ENCODE results near the gene PPA2. TPM values are rescaled to one million over a fixed set of nuclear protein-coding genes. Genes with fewer than 3 reads are reported as not detected.

PPA2 gene
- total RNA-seq, 1 experiment from 2014 or later = 86.6 TPM

- BruUV-seq (replicated peaks) = no TSS peak
- Mint-ChIP-seq H3K27ac (ENCODE audit: unreplicated experiment) (no peak overlapping the region), H3K4me3 (ENCODE audit: low read depth, unreplicated experiment) (no peak overlapping the region), H3K27me3 (ENCODE audit: unreplicated experiment) (no peaks in the 10 kb centered on the region), H3K4me1 (ENCODE audit: low read depth, unreplicated experiment) (no peaks in the 10 kb centered on the region), H3K9me3 (ENCODE audit: low read depth, unreplicated experiment) (no peaks in the 10 kb centered on the region), H3K36me3 (ENCODE audit: insufficient read depth, unreplicated experiment) (no peaks in the 10 kb centered on the region)
- TF ChIP-seq CTCF (IDR thresholded peaks at IDR 0.05; ENCODE audit: unreplicated experiment) = no peak
- no peak for DNase-seq
- CTCF ChIA-PET = no interaction called here
- intact Hi-C loops (cut with micrococcal nuclease; ENCODE audit: unreplicated experiment) = no loop called here
Observed at GRCh38 chr4:105348719-105349118, 125.1 kb downstream of the PPA2 start.

- H3K27ac Mint-ChIP-seq (ENCODE audit: unreplicated experiment) = no peak overlapping the region
- intact Hi-C loops (cut with micrococcal nuclease; ENCODE audit: unreplicated experiment) = no loop called here
- CTCF ChIA-PET = no interaction called here
- no peak for TF ChIP-seq CTCF (IDR thresholded peaks at IDR 0.05; ENCODE audit: unreplicated experiment)
- no peaks in the 10 kb centered on the region for H3K4me1 Mint-ChIP-seq (ENCODE audit: low read depth, unreplicated experiment)
- BruUV-seq (replicated peaks) = no TSS peak
- DNase-seq = no peak
- H3K9me3 Mint-ChIP-seq (ENCODE audit: low read depth, unreplicated experiment) = no peaks in the 10 kb centered on the region
- H3K36me3 Mint-ChIP-seq (ENCODE audit: insufficient read depth, unreplicated experiment) = no peaks in the 10 kb centered on the region
- no peaks in the 10 kb centered on the region for H3K27me3 Mint-ChIP-seq (ENCODE audit: unreplicated experiment)
- H3K4me3 Mint-ChIP-seq (ENCODE audit: low read depth, unreplicated experiment) = no peak overlapping the region
Observed at GRCh38 chr4:105346869-105347268, 127.0 kb downstream of the PPA2 start.

- TF ChIP-seq CTCF (IDR thresholded peaks at IDR 0.05; ENCODE audit: unreplicated experiment) = no peak
- Mint-ChIP-seq H3K9me3 (ENCODE audit: low read depth, unreplicated experiment) (no peaks in the 10 kb centered on the region), H3K27me3 (ENCODE audit: unreplicated experiment) (no peaks in the 10 kb centered on the region), H3K27ac (ENCODE audit: unreplicated experiment) (no peak overlapping the region), H3K4me3 (ENCODE audit: low read depth, unreplicated experiment) (no peak overlapping the region), H3K36me3 (ENCODE audit: insufficient read depth, unreplicated experiment) (no peaks in the 10 kb centered on the region), H3K4me1 (ENCODE audit: low read depth, unreplicated experiment) (no peaks in the 10 kb centered on the region)
- BruUV-seq (replicated peaks) = no TSS peak
- intact Hi-C loops (cut with micrococcal nuclease; ENCODE audit: unreplicated experiment) = no loop called here
- CTCF ChIA-PET = interaction anchor here (1.1 kb wide), 1 partner anchor 957 kb away, joined by 3 read pairs; no protein-coding TSS in a partner anchor
- DNase-seq = no peak
Observed at GRCh38 chr4:105345838-105346237, 128.0 kb downstream of the PPA2 start.

GRCh38 chr4:105345358-105345757 lies 128.5 kb downstream of the PPA2 start:
- intact Hi-C loops (cut with micrococcal nuclease; ENCODE audit: unreplicated experiment) = no loop called here
- no peaks in the 10 kb centered on the region for H3K36me3 Mint-ChIP-seq (ENCODE audit: insufficient read depth, unreplicated experiment)
- H3K9me3 Mint-ChIP-seq (ENCODE audit: low read depth, unreplicated experiment) = no peaks in the 10 kb centered on the region
- H3K27ac Mint-ChIP-seq (ENCODE audit: unreplicated experiment) = no peak overlapping the region
- no peak for DNase-seq
- no peak for TF ChIP-seq CTCF (IDR thresholded peaks at IDR 0.05; ENCODE audit: unreplicated experiment)
- H3K27me3 Mint-ChIP-seq (ENCODE audit: unreplicated experiment) = no peaks in the 10 kb centered on the region
- BruUV-seq (replicated peaks) = no TSS peak
- CTCF ChIA-PET = interaction anchor here (1.1 kb wide), 1 partner anchor 956 kb away, joined by 3 read pairs; no protein-coding TSS in a partner anchor
- H3K4me1 Mint-ChIP-seq (ENCODE audit: low read depth, unreplicated experiment) = no peaks in the 10 kb centered on the region
- no peak overlapping the region for H3K4me3 Mint-ChIP-seq (ENCODE audit: low read depth, unreplicated experiment)

Data from Calu3 (cell line).